CD14-positive monocyte (primary cell): ENCODE measurements around the gene DUS4L. TPM values are rescaled to one million over a fixed set of nuclear protein-coding genes. Genes with fewer than 3 reads are reported as not detected.
A peak's percentile ranks its signal among the peaks of the same experiment; 100 is the strongest.

Source experiments
- DNase-seq, 3 donors: peaks; one replicate each; pipeline ENCODE4 v3.0.0-alpha.2; 2011 to 2022
- H2AFZ ChIP-seq: 2 replicates; pipeline ENCODE4 v1.6.0; 2012; ENCODE audit warnings: mild to moderate bottlenecking, low read depth, low read length, inconsistent platforms; ENCODE audit not compliant: insufficient read depth, poor library complexity, severe bottlenecking
- H3K27ac ChIP-seq, 2 donors: 1 replicate in 1 of 2; 2 replicates in 1 of 2; pipeline ENCODE4 v1.5.1; 2012 to 2013; ENCODE audit warnings: low read length in 2 of 2, control low read depth in 1 of 2, inconsistent platforms in 1 of 2, low read depth in 1 of 2, mild to moderate bottlenecking in 1 of 2
- H3K27me3 ChIP-seq, 2 donors: one replicate each; pipeline versions ENCODE4 v1.6.0 to v1.6.1; 2011 to 2013; ENCODE audit warnings: low read length in 2 of 2; ENCODE audit not compliant: control insufficient read depth in 2 of 2, insufficient read depth in 2 of 2
- H3K36me3 ChIP-seq, 2 donors: replicated peaks in 1 of 2; 1 replicate in 1 of 2; 2 replicates in 1 of 2; pipeline versions ENCODE4 v1.5.1 to v1.6.1; 2012 to 2013; ENCODE audit warnings: low read length in 2 of 2, control low read depth in 1 of 2, inconsistent platforms in 1 of 2, mild to moderate bottlenecking in 1 of 2; ENCODE audit not compliant: insufficient read depth in 2 of 2, control insufficient read depth in 1 of 2
- H3K4me1 ChIP-seq, 2 donors: 1 replicate in 1 of 2; 2 replicates in 1 of 2; pipeline versions ENCODE4 v1.5.1 to v1.6.1; 2012 to 2013; ENCODE audit warnings: low read length in 2 of 2, control low read depth in 1 of 2, inconsistent platforms in 1 of 2, mild to moderate bottlenecking in 1 of 2, moderate library complexity in 1 of 2; ENCODE audit not compliant: insufficient read depth in 2 of 2, control insufficient read depth in 1 of 2
- H3K4me2 ChIP-seq: replicated peaks from 2 replicates; pipeline ENCODE3; 2012; ENCODE audit warnings: low read length, moderate library complexity, mild to moderate bottlenecking; ENCODE audit not compliant: poor library complexity, severe bottlenecking; ENCODE audit errors: extremely low read depth
- H3K4me3 ChIP-seq, 3 experiments: fragments of 200-600 bp in 1 of 3; sonication (generic) in 1 of 3; replicated peaks in 1 of 3; 1 replicate in 2 of 3; 2 replicates in 1 of 3; pipeline ENCODE4 v1.5.1; 2011 to 2013; ENCODE audit warnings: low read length in 3 of 3, mild to moderate bottlenecking in 3 of 3, control low read depth in 2 of 3, low read depth in 2 of 3, inconsistent platforms in 1 of 3, moderate library complexity in 1 of 3
- H3K79me2 ChIP-seq: 2 replicates; pipeline ENCODE4 v1.6.0; 2012; ENCODE audit warnings: mild to moderate bottlenecking, control low read depth, inconsistent platforms, low read length, moderate library complexity; ENCODE audit not compliant: insufficient read depth
- H3K9ac ChIP-seq: 2 replicates; pipeline ENCODE4 v1.6.0; 2017; ENCODE audit warnings: low read length, mild to moderate bottlenecking; ENCODE audit not compliant: insufficient read depth, poor library complexity, severe bottlenecking
- H3K9me3 ChIP-seq, 2 donors: replicated peaks in 1 of 2; 1 replicate in 1 of 2; 2 replicates in 1 of 2; pipeline versions ENCODE4 v1.5.1 to v1.6.1; 2012 to 2013; ENCODE audit warnings: low read length in 2 of 2, control low read depth in 1 of 2; ENCODE audit not compliant: control insufficient read depth in 1 of 2, insufficient read depth in 1 of 2
- H4K20me1 ChIP-seq: 2 replicates; pipeline ENCODE4 v1.6.0; 2012; ENCODE audit warnings: mild to moderate bottlenecking, low read length, control low read depth, moderate library complexity; ENCODE audit not compliant: insufficient read depth
- H3K27ac Mint-ChIP-seq, 7 donors: one replicate each; pipeline ENCODE4 v1.8.0; 2020; ENCODE audit warnings: mild to moderate bottlenecking in 7 of 7, mixed read lengths in 7 of 7, moderate library complexity in 6 of 7, inconsistent platforms in 2 of 7
- H3K27me3 Mint-ChIP-seq, 3 donors: one replicate each; pipeline ENCODE4 v1.8.0; 2021 to 2022; ENCODE audit warnings: low read depth in 3 of 3, mild to moderate bottlenecking in 3 of 3, mixed read lengths in 3 of 3, moderate library complexity in 3 of 3, inconsistent platforms in 1 of 3
- H3K36me3 Mint-ChIP-seq, 2 donors: one replicate each; pipeline ENCODE4 v1.8.0; 2020; ENCODE audit warnings: mixed read lengths in 2 of 2, inconsistent platforms in 1 of 2, mild to moderate bottlenecking in 1 of 2
- H3K4me1 Mint-ChIP-seq: one replicate; pipeline ENCODE4 v1.8.0; 2020; ENCODE audit warnings: mild to moderate bottlenecking, mixed read lengths
- H3K4me3 Mint-ChIP-seq, 2 donors: one replicate each; pipeline ENCODE4 v1.8.0; 2020; ENCODE audit warnings: mild to moderate bottlenecking in 2 of 2, mixed read lengths in 2 of 2, moderate library complexity in 1 of 2
- H3K9me3 Mint-ChIP-seq, 7 donors: one replicate each; pipeline ENCODE4 v1.8.0; 2020 to 2022; ENCODE audit warnings: mixed read lengths in 7 of 7, mild to moderate bottlenecking in 6 of 7, moderate library complexity in 6 of 7, inconsistent platforms in 2 of 7
- WGBS: methylation state at CpG from one replicate; pipeline ENCODE4 v1.1.5; 2013; ENCODE audit warnings: missing lambda C conversion rate; ENCODE audit not compliant: insufficient coverage; 5-methylcytosine and 5-hydroxymethylcytosine counted together
- intact Hi-C, 2 donors: fragments of 100-400 bp; cut with micrococcal nuclease; formaldehyde crosslinking; loops; one replicate each; pipeline versions ENCODE4 v1.15.0 to v1.15.1; 2023
- polyA plus RNA-seq, 3 donors: library from polyadenylated mRNA; depleted of rRNA in 1 of 3; unstranded in 2 of 3; stranded (reverse) in 1 of 3; fragments of 300-500 nt in 2 of 3; fragments of >200 nt in 1 of 3; fragmentation: Illumina TruSeq in 2 of 3; gene quantifications; 1 replicate in 2 of 3; 2 replicates in 1 of 3; pipeline ENCODE4 v1.2.3, GENCODE V29; 2012 to 2021
- TF ChIP-seq, protein P1 (sequence below): fragments of 200-600 bp; IDR thresholded peaks from one replicate; pipeline ENCODE4 v1.8.0; 2022; ENCODE audit warnings: antibody characterized with exemption, mild to moderate bottlenecking

The DUS4L gene
- polyA plus RNA-seq, 3 donors: 1.6 to 2.3 (median 1.7) TPM

DNA sequence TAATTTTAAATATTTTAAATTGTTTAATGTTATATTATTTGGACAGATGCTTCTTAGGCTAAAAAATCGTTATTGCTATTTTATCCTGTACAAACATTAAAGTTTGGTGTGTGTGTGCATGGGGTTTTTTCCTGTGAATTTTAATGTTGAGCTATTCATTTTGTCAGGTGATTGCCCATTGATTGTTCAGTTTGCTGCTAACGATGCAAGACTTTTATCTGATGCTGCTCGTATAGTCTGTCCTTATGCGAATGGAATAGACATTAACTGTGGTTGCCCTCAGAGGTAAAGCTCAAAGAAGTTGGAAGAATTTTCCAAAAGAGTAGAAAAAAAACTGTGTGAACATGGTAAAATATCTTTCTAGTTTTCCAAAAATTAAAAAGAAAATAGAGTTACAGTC is 9.8 kb downstream of the DUS4L start:
- no peaks in the 10 kb centered on the region for H3K4me1 Mint-ChIP-seq
- no peak for DNase-seq
- Histone ChIP-seq H3K9ac (no peak overlapping the region), H3K4me3 (no peak overlapping the region), H2AFZ (no peak overlapping the region), H3K27me3 (no peaks in the 10 kb centered on the region), H4K20me1 (no peaks in the 10 kb centered on the region), H3K36me3 (peaks cover 22 to 51% of the 10 kb centered on the region in 2 donors), H3K27ac (no peak overlapping the region), H3K9me3 (no peaks in the 10 kb centered on the region), H3K79me2 (no peaks in the 10 kb centered on the region), H3K4me1 (no peaks in the 10 kb centered on the region), H3K4me2 (no peak overlapping the region)
- no peak overlapping the region for H3K4me3 Mint-ChIP-seq
- WGBS: 92% methylated on average over 4 of the region's 4 CpGs
- peaks cover 27 to 31% of the 10 kb centered on the region in 2 donors for H3K36me3 Mint-ChIP-seq
- no peaks in the 10 kb centered on the region for H3K27me3 Mint-ChIP-seq
- no peak overlapping the region for H3K27ac Mint-ChIP-seq
- H3K9me3 Mint-ChIP-seq: no peaks in the 10 kb centered on the region
- TF ChIP-seq, protein P1, sequence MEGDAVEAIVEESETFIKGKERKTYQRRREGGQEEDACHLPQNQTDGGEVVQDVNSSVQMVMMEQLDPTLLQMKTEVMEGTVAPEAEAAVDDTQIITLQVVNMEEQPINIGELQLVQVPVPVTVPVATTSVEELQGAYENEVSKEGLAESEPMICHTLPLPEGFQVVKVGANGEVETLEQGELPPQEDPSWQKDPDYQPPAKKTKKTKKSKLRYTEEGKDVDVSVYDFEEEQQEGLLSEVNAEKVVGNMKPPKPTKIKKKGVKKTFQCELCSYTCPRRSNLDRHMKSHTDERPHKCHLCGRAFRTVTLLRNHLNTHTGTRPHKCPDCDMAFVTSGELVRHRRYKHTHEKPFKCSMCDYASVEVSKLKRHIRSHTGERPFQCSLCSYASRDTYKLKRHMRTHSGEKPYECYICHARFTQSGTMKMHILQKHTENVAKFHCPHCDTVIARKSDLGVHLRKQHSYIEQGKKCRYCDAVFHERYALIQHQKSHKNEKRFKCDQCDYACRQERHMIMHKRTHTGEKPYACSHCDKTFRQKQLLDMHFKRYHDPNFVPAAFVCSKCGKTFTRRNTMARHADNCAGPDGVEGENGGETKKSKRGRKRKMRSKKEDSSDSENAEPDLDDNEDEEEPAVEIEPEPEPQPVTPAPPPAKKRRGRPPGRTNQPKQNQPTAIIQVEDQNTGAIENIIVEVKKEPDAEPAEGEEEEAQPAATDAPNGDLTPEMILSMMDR: no peak
- intact Hi-C loops: no loop called here

DNA sequence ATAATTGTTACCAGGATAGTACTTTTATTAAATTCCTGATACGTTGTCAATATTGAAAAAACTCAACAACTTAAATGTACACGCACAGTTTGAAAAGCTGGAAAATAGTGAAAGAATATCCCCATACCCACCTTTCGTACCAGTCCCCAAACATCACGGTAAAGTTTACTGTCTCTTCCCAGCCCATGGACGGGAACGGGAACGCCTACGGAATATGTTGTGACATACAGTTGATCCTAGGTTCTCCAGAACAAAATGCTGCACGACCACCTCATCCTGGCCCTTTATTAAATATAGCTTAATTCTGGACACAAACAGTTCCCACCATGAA is 15.7 kb downstream of the DUS4L start:
- Histone ChIP-seq H3K27ac (peak overlapping the region; percentile 25 to 76), H3K4me2 (peak overlapping the region; percentile 78), H3K4me3 (peak overlapping the region; percentile 67 to 86 (median 83)), H2AFZ (peak overlapping the region; percentile 99), H3K9ac (peak overlapping the region; percentile 78), H4K20me1 (no peaks in the 10 kb centered on the region), H3K4me1 (peaks cover 9 to 15% of the 10 kb centered on the region in 2 donors), H3K79me2 (peaks cover 5% of the 10 kb centered on the region), H3K36me3 (peaks cover 7 to 22% of the 10 kb centered on the region in 2 donors), H3K9me3 (no peaks in the 10 kb centered on the region), H3K27me3 (no peaks in the 10 kb centered on the region)
- intact Hi-C loops: no loop called here
- peaks cover 19% of the 10 kb centered on the region for H3K4me1 Mint-ChIP-seq
- peak overlapping the region; percentile 78 to 92 (median 86) for H3K27ac Mint-ChIP-seq
- WGBS: 0% methylated on average over 1 of the region's 9 CpGs
- H3K9me3 Mint-ChIP-seq: no peaks in the 10 kb centered on the region
- TF ChIP-seq, protein P1: no peak
- peaks cover 14 to 20% of the 10 kb centered on the region in 2 donors for H3K36me3 Mint-ChIP-seq
- no peak for DNase-seq
- H3K27me3 Mint-ChIP-seq: peaks cover 0 to 2% (median 0%) of the 10 kb centered on the region in 3 donors
- peak overlapping the region; percentile 93 to 95 for H3K4me3 Mint-ChIP-seq
